ENCODE data around the gene CHST15. TPM values are rescaled to one million over a fixed set of nuclear protein-coding genes. Genes with fewer than 3 reads are reported as not detected.

Gene CHST15
- total and polyA plus RNA-seq, 2 of the 13 experiments (the other 11 are each of a cell fraction or from before 2014, with no cell fraction given): 1.4 to 94.7 TPM

DNA sequence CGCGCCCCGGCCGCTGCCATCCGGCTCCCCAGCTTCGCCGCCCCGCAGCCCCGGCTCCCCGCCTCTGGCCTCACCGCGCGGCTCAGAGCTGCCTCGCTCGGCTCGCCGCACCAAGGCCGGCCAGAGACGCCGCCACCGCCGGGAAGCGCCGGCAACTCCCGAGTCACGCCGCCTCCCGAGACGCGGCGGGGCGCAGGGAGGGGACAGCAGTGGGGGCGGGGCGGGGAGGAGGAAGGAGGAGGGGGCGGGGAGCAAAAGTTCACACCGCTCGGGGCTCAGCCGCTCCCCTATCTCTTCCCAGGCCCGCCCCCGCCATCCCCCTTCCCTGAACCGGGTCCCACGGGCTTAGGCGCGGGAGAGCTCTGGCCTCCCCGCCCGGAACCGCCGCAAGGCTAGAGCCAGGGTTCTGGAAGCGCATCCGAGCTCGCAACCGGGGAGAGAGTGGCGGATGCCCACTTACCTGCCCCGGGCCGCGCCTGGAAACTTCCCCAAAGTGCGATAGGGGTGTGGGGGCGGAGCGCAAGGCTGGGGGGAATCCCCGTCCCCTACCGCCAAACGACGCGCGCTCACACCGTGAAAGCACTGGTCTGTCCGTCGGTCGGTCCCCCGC is 1.0 kb downstream of the CHST15 start (continued):
- TF ChIP-seq TEF (CRISPR knock-in tag; IDR thresholded peaks at IDR 0.05) (no peak), ZNF589 (CRISPR knock-in tag; conservative IDR thresholded peaks at IDR 0.05) (0 out of 2 replicates have a peak, but pooled peaks have one; percentile 54), ZNF678 (CRISPR knock-in tag; IDR thresholded peaks at IDR 0.05) (no peak), PRDM4 (CRISPR knock-in tag; IDR thresholded peaks at IDR 0.05; ENCODE audit: borderline replicate concordance) (no peak), BORCS8-MEF2B (CRISPR knock-in tag; IDR thresholded peaks at IDR 0.05) (no peak), ZNF510 (CRISPR knock-in tag; IDR thresholded peaks at IDR 0.05; ENCODE audit: low read depth) (no peak), MIER3 (CRISPR knock-in tag; IDR thresholded peaks at IDR 0.05; ENCODE audit: borderline replicate concordance) (no peak), TGIF2 (CRISPR knock-in tag; IDR thresholded peaks at IDR 0.05) (no peak), THAP7 (CRISPR knock-in tag; IDR thresholded peaks at IDR 0.05) (no peak), YEATS4 (CRISPR knock-in tag; IDR thresholded peaks at IDR 0.05; ENCODE audit: borderline replicate concordance) (no peak), KDM1A (CRISPR knock-in tag; IDR thresholded peaks at IDR 0.05) (no peak), SNAPC2 (CRISPR knock-in tag; IDR thresholded peaks at IDR 0.05) (0 out of 2 replicates have a peak, but pooled peaks have one; percentile 52), RXRB (CRISPR knock-in tag; IDR thresholded peaks at IDR 0.05; ENCODE audit: borderline replicate concordance) (peak; percentile 9; the same call in 1 of the 2 replicates), FOSL2 (CRISPR knock-in tag; IDR thresholded peaks at IDR 0.05) (no peak), NFYC (CRISPR knock-in tag; IDR thresholded peaks at IDR 0.05) (no peak), SIN3B (IDR thresholded peaks at IDR 0.05; ENCODE audit: low read length) (no peak), ZNF350 (CRISPR knock-in tag; IDR thresholded peaks at IDR 0.05; ENCODE audit: borderline replicate concordance, low read depth) (0 out of 2 replicates have a peak, but pooled peaks have one; percentile 49), ZNF430 (CRISPR knock-in tag; IDR thresholded peaks at IDR 0.05) (peak; percentile 69), GABPB1 (CRISPR knock-in tag; IDR thresholded peaks at IDR 0.05) (peak; percentile 12; the same call in 1 of the 2 replicates), NR2F6 (IDR thresholded peaks at IDR 0.05) (no peak), NR2F6 (CRISPR knock-in tag; IDR thresholded peaks at IDR 0.05) (no peak), ZNF605 (CRISPR knock-in tag; IDR thresholded peaks at IDR 0.05) (0 out of 2 replicates have a peak, but pooled peaks have one; percentile 21), CREM (IDR thresholded peaks at IDR 0.05) (no peak), CREM (CRISPR knock-in tag; IDR thresholded peaks at IDR 0.05) (no peak), ATAD3A (CRISPR knock-in tag; IDR thresholded peaks at IDR 0.05) (no peak), PHF21A (CRISPR knock-in tag; IDR thresholded peaks at IDR 0.05) (peak; percentile 43; the same call in 1 of the 2 replicates), EHMT2 (IDR thresholded peaks at IDR 0.05; ENCODE audit: borderline replicate concordance, low read depth, low read length) (no peak), HHEX (CRISPR knock-in tag; IDR thresholded peaks at IDR 0.05) (no peak)

Measured in HepG2 (cell line).